HepG2 (cell line): Measurements from ENCODE around the gene SPTBN2. TPM values are rescaled to one million over a fixed set of nuclear protein-coding genes. Genes with fewer than 3 reads are reported as not detected.

Experiments
- FOXA3 ChIP-seq: IDR thresholded peaks from 2 replicates; pipeline ENCODE4 v1.6.1; 2016; ENCODE audit warnings: missing genetic modification reagents, missing compliant biosample characterization
- GATAD2A ChIP-seq: IDR thresholded peaks from 2 replicates; pipeline ENCODE4 v1.6.1; 2016
- HNRNPL ChIP-seq: fragments of 200-400 bp; formaldehyde crosslinking; IDR thresholded peaks from 2 replicates; pipeline ENCODE4 v1.6.1; 2017; ENCODE audit warnings: mild to moderate bottlenecking, low read depth, low read length
- PHF21A ChIP-seq: sonication (generic); formaldehyde crosslinking; IDR thresholded peaks from 2 replicates; pipeline ENCODE4 v1.5.0; 2020; ENCODE audit warnings: mild to moderate bottlenecking, missing genetic modification reagents
- SMAD3 ChIP-seq: sonication (generic); formaldehyde crosslinking; IDR thresholded peaks from 2 replicates; pipeline ENCODE4 v1.4.0; 2020; ENCODE audit warnings: missing genetic modification reagents
- SP5 ChIP-seq: IDR thresholded peaks from 2 replicates; pipeline ENCODE4 v1.6.1; 2016; ENCODE audit warnings: low read depth, borderline replicate concordance
- TOPORS ChIP-seq: sonication (generic); formaldehyde crosslinking; IDR thresholded peaks from 2 replicates; pipeline ENCODE4 v1.8.0; 2023; ENCODE audit warnings: mild to moderate bottlenecking, missing genetic modification reagents
- YEATS4 ChIP-seq: sonication (generic); formaldehyde crosslinking; IDR thresholded peaks from 2 replicates; pipeline ENCODE4 v1.4.0; 2020; ENCODE audit warnings: missing genetic modification reagents, borderline replicate concordance
- ZBTB7B ChIP-seq: sonication (generic); formaldehyde crosslinking; IDR thresholded peaks from 2 replicates; pipeline ENCODE4 v1.4.0; 2020; ENCODE audit warnings: missing genetic modification reagents
- ZNF263 ChIP-seq: sonication (generic); formaldehyde crosslinking; IDR thresholded peaks from 2 replicates; pipeline ENCODE4 v1.4.0; 2020; ENCODE audit warnings: missing genetic modification reagents
- ZNF558 ChIP-seq: sonication (generic); formaldehyde crosslinking; IDR thresholded peaks from 2 replicates; pipeline ENCODE4 v1.9.0; 2022; ENCODE audit warnings: mild to moderate bottlenecking, missing genetic modification reagents, borderline replicate concordance
- ZNF562 ChIP-seq: sonication (generic); formaldehyde crosslinking; IDR thresholded peaks from 2 replicates; pipeline ENCODE4 v1.8.0; 2022; ENCODE audit warnings: missing genetic modification reagents, borderline replicate concordance
- polyA plus RNA-seq, 8 experiments: library from polyadenylated mRNA; depleted of rRNA in 3 of 8; stranded (reverse) in 7 of 8; unstranded in 1 of 8; fragments of >200 nt; fragmentation: Illumina TruSeq in 4 of 8; extraction: Trizol in 4 of 8; gene quantifications; 2 replicates each; pipeline versions ENCODE4 v1.2.1 to v1.2.3, GENCODE V29; 2011 to 2016; ENCODE audit warnings: low read depth in 4 of 8, missing spikeins in 1 of 8, mixed read lengths in 1 of 8; ENCODE audit not compliant: insufficient read depth in 1 of 8
- total RNA-seq, 5 experiments: library from RNA; depleted of rRNA; stranded (reverse); fragments of >200 nt; fragmentation: Illumina TruSeq; extraction: Trizol; gene quantifications; 2 replicates each; pipeline ENCODE4 v1.2.3, GENCODE V29; 2016; ENCODE audit warnings: low read depth in 1 of 5
- TF ChIP-seq, protein P1 (sequence below): sonication (generic); formaldehyde crosslinking; IDR thresholded peaks from 2 replicates; pipeline ENCODE4 v1.5.1; 2020; ENCODE audit warnings: mild to moderate bottlenecking, moderate library complexity, missing genetic modification reagents
- TF ChIP-seq, protein P2 (sequence below): sonication (generic); formaldehyde crosslinking; conservative IDR thresholded peaks from 2 replicates; pipeline ENCODE4 v1.4.0; 2020; ENCODE audit warnings: mild to moderate bottlenecking, missing genetic modification reagents, moderate library complexity
- TF ChIP-seq, protein P3 (sequence below): sonication (generic); formaldehyde crosslinking; IDR thresholded peaks from 2 replicates; pipeline ENCODE4 v1.5.0; 2020; ENCODE audit warnings: missing genetic modification reagents
- TF ChIP-seq, protein P4 (sequence below): IDR thresholded peaks from 2 replicates; pipeline ENCODE4 v1.6.1; 2012; ENCODE audit warnings: inconsistent platforms
- TF ChIP-seq, protein P5 (sequence below): sonication (generic); formaldehyde crosslinking; IDR thresholded peaks from 2 replicates; pipeline ENCODE4 v1.5.0; 2020; ENCODE audit warnings: missing genetic modification reagents
- TF ChIP-seq, protein P6 (sequence below): IDR thresholded peaks from 2 replicates; pipeline ENCODE4 v1.6.1; 2016; ENCODE audit warnings: missing compliant biosample characterization, missing genetic modification reagents, borderline replicate concordance
- TF ChIP-seq, protein P7 (sequence below): sonication (generic); formaldehyde crosslinking; IDR thresholded peaks from 2 replicates; pipeline ENCODE4 v1.4.0; 2020; ENCODE audit warnings: missing genetic modification reagents

Gene SPTBN2
- total and polyA plus RNA-seq, 2 of the 13 experiments (the other 11 are each of a cell fraction or from before 2014, with no cell fraction given): 0.65 to 4.0 TPM

DNA sequence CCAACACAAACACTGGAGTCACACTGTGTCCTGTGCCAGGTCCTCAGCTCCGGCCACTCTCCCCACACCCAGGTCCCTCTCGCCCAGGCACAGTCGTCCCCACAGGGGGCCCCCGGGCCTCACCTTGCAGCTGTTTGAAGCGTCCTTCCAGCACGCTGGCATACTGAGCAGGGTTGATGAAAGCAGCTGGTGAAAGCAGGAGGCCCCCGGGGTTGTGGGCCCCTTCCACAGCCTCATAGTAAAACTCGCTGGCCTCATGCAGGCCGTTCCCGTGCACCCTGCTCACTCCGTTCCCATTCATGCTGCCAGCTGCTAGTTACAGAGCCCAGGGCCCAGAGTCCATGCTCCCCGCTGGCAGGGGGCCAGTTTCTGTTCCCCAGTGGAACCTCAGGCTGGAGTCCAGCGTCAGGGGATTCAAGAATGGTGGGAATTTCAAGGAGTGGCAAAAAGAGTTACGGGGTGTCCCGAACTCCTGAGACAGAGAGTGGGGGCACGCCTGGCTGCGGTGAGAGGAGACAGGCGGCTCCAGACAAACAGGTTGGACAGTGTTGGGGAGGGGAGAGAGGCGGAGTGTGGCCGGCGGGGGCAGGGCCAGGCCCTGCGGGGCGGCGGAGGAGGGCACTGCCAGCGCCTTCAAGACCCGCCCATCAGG lies 10.6 kb downstream of the SPTBN2 start (continued):
- TF ChIP-seq, protein P1, sequence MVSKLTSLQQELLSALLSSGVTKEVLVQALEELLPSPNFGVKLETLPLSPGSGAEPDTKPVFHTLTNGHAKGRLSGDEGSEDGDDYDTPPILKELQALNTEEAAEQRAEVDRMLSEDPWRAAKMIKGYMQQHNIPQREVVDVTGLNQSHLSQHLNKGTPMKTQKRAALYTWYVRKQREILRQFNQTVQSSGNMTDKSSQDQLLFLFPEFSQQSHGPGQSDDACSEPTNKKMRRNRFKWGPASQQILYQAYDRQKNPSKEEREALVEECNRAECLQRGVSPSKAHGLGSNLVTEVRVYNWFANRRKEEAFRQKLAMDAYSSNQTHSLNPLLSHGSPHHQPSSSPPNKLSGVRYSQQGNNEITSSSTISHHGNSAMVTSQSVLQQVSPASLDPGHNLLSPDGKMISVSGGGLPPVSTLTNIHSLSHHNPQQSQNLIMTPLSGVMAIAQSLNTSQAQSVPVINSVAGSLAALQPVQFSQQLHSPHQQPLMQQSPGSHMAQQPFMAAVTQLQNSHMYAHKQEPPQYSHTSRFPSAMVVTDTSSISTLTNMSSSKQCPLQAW (CRISPR knock-in tag): 0 out of 2 replicates have a peak, but pooled peaks have one; percentile 57
- TF ChIP-seq ZNF263 (CRISPR knock-in tag): peak; percentile 45; the same call in 1 of the 2 replicates
- TF ChIP-seq, protein P2, sequence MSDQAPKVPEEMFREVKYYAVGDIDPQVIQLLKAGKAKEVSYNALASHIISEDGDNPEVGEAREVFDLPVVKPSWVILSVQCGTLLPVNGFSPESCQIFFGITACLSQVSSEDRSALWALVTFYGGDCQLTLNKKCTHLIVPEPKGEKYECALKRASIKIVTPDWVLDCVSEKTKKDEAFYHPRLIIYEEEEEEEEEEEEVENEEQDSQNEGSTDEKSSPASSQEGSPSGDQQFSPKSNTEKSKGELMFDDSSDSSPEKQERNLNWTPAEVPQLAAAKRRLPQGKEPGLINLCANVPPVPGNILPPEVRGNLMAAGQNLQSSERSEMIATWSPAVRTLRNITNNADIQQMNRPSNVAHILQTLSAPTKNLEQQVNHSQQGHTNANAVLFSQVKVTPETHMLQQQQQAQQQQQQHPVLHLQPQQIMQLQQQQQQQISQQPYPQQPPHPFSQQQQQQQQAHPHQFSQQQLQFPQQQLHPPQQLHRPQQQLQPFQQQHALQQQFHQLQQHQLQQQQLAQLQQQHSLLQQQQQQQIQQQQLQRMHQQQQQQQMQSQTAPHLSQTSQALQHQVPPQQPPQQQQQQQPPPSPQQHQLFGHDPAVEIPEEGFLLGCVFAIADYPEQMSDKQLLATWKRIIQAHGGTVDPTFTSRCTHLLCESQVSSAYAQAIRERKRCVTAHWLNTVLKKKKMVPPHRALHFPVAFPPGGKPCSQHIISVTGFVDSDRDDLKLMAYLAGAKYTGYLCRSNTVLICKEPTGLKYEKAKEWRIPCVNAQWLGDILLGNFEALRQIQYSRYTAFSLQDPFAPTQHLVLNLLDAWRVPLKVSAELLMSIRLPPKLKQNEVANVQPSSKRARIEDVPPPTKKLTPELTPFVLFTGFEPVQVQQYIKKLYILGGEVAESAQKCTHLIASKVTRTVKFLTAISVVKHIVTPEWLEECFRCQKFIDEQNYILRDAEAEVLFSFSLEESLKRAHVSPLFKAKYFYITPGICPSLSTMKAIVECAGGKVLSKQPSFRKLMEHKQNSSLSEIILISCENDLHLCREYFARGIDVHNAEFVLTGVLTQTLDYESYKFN (CRISPR knock-in tag): peak; percentile 49
- TF ChIP-seq, protein P3, sequence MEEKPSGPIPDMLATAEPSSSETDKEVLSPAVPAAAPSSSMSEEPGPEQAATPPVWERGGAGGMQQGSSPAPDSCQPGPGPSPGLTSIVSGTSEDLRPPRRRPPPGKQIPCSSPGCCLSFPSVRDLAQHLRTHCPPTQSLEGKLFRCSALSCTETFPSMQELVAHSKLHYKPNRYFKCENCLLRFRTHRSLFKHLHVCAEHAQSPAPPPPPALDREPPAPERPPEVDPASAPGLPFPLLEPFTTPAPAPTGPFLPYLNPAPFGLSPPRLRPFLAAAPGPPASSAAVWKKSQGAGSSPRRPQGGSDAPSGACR: no peak
- TF ChIP-seq, protein P4, sequence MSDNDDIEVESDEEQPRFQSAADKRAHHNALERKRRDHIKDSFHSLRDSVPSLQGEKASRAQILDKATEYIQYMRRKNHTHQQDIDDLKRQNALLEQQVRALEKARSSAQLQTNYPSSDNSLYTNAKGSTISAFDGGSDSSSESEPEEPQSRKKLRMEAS: peak; percentile 72
- no peak for TF ChIP-seq SP5
- TF ChIP-seq ZNF562 (CRISPR knock-in tag): no peak
- TF ChIP-seq SMAD3 (CRISPR knock-in tag): 0 out of 2 replicates have a peak, but pooled peaks have one; percentile 37
- no peak for TF ChIP-seq FOXA3 (CRISPR knock-in tag)
- no peak for TF ChIP-seq TOPORS (CRISPR knock-in tag)
- TF ChIP-seq GATAD2A (CRISPR knock-in tag): peak; percentile 59
- TF ChIP-seq ZNF558 (CRISPR knock-in tag): peak; percentile 44; the same call in 1 of the 2 replicates
- TF ChIP-seq, protein P5, sequence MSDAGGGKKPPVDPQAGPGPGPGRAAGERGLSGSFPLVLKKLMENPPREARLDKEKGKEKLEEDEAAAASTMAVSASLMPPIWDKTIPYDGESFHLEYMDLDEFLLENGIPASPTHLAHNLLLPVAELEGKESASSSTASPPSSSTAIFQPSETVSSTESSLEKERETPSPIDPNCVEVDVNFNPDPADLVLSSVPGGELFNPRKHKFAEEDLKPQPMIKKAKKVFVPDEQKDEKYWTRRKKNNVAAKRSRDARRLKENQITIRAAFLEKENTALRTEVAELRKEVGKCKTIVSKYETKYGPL (CRISPR knock-in tag): no peak
- TF ChIP-seq, protein P6, sequence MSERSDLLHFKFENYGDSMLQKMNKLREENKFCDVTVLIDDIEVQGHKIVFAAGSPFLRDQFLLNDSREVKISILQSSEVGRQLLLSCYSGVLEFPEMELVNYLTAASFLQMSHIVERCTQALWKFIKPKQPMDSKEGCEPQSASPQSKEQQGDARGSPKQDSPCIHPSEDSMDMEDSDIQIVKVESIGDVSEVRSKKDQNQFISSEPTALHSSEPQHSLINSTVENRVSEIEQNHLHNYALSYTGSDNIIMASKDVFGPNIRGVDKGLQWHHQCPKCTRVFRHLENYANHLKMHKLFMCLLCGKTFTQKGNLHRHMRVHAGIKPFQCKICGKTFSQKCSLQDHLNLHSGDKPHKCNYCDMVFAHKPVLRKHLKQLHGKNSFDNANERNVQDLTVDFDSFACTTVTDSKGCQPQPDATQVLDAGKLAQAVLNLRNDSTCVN (CRISPR knock-in tag): 0 out of 2 replicates have a peak, but pooled peaks have one; percentile 6
- TF ChIP-seq YEATS4 (CRISPR knock-in tag): peak; percentile 45; the same call in 1 of the 2 replicates
- peak; percentile 76; the same call in 1 of the 2 replicates for TF ChIP-seq ZBTB7B (CRISPR knock-in tag)
- peak; percentile 91 for TF ChIP-seq HNRNPL
- 0 out of 2 replicates have a peak, but pooled peaks have one; percentile 22 for TF ChIP-seq PHF21A (CRISPR knock-in tag)
- TF ChIP-seq, protein P7, sequence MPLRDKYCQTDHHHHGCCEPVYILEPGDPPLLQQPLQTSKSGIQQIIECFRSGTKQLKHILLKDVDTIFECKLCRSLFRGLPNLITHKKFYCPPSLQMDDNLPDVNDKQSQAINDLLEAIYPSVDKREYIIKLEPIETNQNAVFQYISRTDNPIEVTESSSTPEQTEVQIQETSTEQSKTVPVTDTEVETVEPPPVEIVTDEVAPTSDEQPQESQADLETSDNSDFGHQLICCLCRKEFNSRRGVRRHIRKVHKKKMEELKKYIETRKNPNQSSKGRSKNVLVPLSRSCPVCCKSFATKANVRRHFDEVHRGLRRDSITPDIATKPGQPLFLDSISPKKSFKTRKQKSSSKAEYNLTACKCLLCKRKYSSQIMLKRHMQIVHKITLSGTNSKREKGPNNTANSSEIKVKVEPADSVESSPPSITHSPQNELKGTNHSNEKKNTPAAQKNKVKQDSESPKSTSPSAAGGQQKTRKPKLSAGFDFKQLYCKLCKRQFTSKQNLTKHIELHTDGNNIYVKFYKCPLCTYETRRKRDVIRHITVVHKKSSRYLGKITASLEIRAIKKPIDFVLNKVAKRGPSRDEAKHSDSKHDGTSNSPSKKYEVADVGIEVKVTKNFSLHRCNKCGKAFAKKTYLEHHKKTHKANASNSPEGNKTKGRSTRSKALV (CRISPR knock-in tag): no peak
